Measurements from ENCODE around the gene PIK3IP1.

The PIK3IP1 gene

DNA sequence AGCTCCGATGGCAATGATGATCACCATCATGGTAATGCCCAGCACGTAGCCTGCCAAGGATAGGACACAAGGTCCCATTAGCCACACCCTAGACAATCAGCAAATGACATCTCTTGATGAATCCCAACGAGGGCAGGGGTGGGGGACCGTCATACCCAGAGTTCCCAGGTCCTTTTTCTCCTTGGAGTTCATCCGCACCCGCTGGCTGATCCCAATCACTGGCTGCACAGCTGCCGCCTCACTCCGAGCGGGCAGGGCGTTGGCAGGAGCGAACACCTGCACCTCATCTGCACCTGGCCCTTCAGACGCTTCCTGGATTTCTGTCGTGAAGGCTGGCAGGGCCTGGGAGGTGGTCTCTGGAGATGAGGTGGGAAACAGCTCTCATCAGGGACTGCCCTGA, 2.9 kb downstream of the PIK3IP1 start:
- TF ChIP-seq, protein P1, sequence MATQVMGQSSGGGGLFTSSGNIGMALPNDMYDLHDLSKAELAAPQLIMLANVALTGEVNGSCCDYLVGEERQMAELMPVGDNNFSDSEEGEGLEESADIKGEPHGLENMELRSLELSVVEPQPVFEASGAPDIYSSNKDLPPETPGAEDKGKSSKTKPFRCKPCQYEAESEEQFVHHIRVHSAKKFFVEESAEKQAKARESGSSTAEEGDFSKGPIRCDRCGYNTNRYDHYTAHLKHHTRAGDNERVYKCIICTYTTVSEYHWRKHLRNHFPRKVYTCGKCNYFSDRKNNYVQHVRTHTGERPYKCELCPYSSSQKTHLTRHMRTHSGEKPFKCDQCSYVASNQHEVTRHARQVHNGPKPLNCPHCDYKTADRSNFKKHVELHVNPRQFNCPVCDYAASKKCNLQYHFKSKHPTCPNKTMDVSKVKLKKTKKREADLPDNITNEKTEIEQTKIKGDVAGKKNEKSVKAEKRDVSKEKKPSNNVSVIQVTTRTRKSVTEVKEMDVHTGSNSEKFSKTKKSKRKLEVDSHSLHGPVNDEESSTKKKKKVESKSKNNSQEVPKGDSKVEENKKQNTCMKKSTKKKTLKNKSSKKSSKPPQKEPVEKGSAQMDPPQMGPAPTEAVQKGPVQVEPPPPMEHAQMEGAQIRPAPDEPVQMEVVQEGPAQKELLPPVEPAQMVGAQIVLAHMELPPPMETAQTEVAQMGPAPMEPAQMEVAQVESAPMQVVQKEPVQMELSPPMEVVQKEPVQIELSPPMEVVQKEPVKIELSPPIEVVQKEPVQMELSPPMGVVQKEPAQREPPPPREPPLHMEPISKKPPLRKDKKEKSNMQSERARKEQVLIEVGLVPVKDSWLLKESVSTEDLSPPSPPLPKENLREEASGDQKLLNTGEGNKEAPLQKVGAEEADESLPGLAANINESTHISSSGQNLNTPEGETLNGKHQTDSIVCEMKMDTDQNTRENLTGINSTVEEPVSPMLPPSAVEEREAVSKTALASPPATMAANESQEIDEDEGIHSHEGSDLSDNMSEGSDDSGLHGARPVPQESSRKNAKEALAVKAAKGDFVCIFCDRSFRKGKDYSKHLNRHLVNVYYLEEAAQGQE (IDR thresholded peaks at IDR 0.05; ENCODE audit: insufficient read depth in 1 of 2, low read depth in 2 of 2, low read length in 2 of 2), result no peak
- TF ChIP-seq POLR2AphosphoS5 (IDR thresholded peaks at IDR 0.05; ENCODE audit: low read depth, low read length), result no peak
- TF ChIP-seq SIN3A (IDR thresholded peaks at IDR 0.05; ENCODE audit: borderline replicate concordance, insufficient read depth, low read length), result no peak
- TF ChIP-seq TAF1 (IDR thresholded peaks at IDR 0.05; ENCODE audit: borderline replicate concordance, insufficient read depth, low read length), result no peak
- no peak for TF ChIP-seq FOXP2 (optimal IDR thresholded peaks at IDR 0.05; ENCODE audit: borderline replicate concordance, extremely low read depth, extremely low read length, insufficient read depth)

DNA sequence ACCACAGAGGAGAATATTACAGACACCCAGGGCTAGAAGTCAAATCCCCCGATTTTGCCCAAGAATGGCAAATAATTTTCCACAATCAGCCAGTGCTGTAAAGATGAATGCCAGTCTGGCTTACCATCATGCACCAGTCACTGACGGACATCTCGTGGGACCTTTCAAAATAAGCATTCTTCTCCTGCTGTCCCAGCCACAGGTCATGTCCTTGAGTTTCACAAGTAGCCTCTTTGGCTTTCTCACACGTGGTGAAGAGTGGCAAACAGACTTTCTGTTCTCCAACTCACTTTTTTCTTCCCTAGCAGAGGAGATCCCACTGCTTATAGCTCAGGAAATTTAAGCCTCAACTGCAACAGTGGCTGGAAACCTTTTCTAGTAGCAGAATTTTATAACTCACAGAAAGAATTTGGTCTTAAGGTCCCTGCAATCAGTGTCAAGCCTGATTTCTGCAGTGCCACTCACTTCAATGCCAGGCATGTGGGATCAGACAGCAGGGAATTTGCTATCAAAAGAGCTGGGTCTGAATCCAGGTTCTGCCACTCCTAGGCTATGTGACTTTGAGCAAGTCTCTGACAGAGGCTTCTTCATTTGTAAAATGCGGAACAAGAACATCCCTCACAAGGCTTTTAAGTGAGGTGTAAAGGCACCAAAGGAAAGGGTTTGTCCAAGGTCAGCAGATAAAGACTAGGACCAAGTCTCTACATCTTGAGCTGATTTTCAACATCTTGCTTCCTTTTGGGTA, 3.6 kb downstream of the PIK3IP1 start:
- TF ChIP-seq, protein P1 (IDR thresholded peaks at IDR 0.05; ENCODE audit: insufficient read depth in 1 of 2, low read depth in 2 of 2, low read length in 2 of 2), result no peak
- TF ChIP-seq FOXP2 (optimal IDR thresholded peaks at IDR 0.05; ENCODE audit: borderline replicate concordance, extremely low read depth, extremely low read length, insufficient read depth), result no peak
- TF ChIP-seq SIN3A (IDR thresholded peaks at IDR 0.05; ENCODE audit: borderline replicate concordance, insufficient read depth, low read length), result no peak
- no peak for TF ChIP-seq TAF1 (IDR thresholded peaks at IDR 0.05; ENCODE audit: borderline replicate concordance, insufficient read depth, low read length)
- TF ChIP-seq POLR2AphosphoS5 (IDR thresholded peaks at IDR 0.05; ENCODE audit: low read depth, low read length), result no peak

DNA sequence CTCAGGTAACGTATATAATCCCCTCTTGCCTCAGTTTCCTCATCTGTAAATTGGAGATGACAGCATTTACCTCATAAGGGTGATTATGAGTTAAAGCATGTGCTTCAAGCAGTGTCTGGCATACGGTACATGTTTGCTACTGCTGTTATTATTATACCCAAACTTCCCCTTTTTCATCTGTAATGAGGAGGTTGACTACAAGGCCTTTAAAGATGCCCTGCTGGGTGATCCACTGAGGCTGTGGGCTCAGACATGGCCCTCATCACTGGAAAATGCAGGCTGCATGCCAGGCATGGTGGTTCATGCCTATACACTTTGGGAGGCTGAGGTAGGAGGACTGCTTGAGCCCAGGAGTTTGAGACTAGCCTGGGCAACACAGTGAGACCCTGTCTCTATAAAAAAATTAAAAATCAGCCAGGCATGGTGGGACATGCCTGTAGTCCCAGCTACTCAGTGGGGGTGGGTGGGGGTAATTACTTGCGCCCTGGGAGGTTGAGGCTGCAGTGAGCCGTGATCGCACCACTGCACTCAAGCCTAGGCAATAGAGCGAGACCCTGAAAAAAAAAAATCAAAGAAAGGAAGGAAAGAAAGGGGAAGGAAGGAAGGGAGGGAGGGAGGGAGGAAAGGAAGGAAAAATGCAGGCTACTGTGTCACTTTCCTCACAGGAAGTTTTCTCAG, 4.3 kb downstream of the PIK3IP1 start:
- TF ChIP-seq, protein P1 (IDR thresholded peaks at IDR 0.05; ENCODE audit: insufficient read depth in 1 of 2, low read depth in 2 of 2, low read length in 2 of 2), result no peak
- TF ChIP-seq SIN3A (IDR thresholded peaks at IDR 0.05; ENCODE audit: borderline replicate concordance, insufficient read depth, low read length), result no peak
- TF ChIP-seq FOXP2 (optimal IDR thresholded peaks at IDR 0.05; ENCODE audit: borderline replicate concordance, extremely low read depth, extremely low read length, insufficient read depth), result no peak
- TF ChIP-seq POLR2AphosphoS5 (IDR thresholded peaks at IDR 0.05; ENCODE audit: low read depth, low read length), result no peak
- TF ChIP-seq TAF1 (IDR thresholded peaks at IDR 0.05; ENCODE audit: borderline replicate concordance, insufficient read depth, low read length), result no peak

DNA sequence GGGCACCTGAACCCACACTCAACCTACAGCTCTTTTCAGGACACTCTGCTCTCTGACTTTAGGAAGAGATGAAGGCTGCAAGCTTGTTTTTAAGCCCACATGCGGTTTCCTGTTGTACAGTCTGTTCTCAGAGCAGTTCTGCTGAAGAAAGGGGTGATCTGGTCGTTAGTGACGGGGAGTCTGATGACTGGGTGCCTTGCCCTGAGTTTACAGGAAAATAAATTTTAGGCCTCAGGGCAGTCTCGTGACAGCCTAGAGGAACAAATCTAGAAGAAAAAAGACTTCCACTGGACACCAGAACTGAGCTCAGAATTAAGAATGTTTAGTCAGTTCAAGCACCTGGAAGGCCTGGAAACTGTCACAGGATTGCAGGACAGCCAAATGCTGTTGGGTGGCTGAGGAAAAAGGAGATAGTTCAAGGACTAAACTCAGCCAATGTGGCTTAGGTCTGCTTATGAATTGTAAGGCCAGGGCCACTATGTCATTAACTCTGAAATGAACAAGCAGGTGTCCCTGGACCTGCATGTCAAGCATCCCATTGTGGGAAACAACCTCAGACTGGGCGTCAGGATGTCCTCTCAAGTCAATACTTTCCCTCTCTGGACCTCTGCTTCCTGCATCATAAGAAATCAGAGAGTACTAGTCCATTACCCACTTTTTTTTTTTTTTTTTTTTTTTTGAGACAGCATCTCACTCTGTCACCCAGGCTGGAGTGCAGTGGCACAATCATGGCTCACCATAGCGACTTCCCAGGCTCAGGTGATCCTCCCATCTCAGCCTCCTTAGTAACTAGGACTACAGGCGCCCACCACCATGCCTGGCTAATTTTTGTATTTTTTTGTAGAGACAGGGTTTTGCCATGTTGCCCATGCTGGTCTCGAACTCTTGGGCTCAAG, 5.7 kb downstream of the PIK3IP1 start:
- no peak for TF ChIP-seq POLR2AphosphoS5 (IDR thresholded peaks at IDR 0.05; ENCODE audit: low read depth, low read length)
- TF ChIP-seq, protein P1 (IDR thresholded peaks at IDR 0.05; ENCODE audit: insufficient read depth in 1 of 2, low read depth in 2 of 2, low read length in 2 of 2), result no peak
- no peak for TF ChIP-seq FOXP2 (optimal IDR thresholded peaks at IDR 0.05; ENCODE audit: borderline replicate concordance, extremely low read depth, extremely low read length, insufficient read depth)
- no peak for TF ChIP-seq SIN3A (IDR thresholded peaks at IDR 0.05; ENCODE audit: borderline replicate concordance, insufficient read depth, low read length)
